Neuronal stem cell (in vitro differentiated cells): Measurements from ENCODE around the gene WNT2.

Experiments
- DNase-seq: peaks from one replicate; pipeline ENCODE4 v3.0.0-alpha.2; 2013; ENCODE audit warnings: low spot score
- H2AFZ ChIP-seq: one replicate; pipeline ENCODE4 v1.6.1; 2013; ENCODE audit warnings: mild to moderate bottlenecking, low read length, inconsistent platforms
- H2AK5ac ChIP-seq: 2 replicates; pipeline ENCODE4 v1.6.1; 2013; ENCODE audit warnings: low read depth, mild to moderate bottlenecking, inconsistent platforms, low read length, moderate library complexity, mixed read lengths
- H2BK120ac ChIP-seq: 2 replicates; pipeline ENCODE4 v1.6.1; 2013; ENCODE audit warnings: low read depth, mild to moderate bottlenecking, inconsistent platforms, low read length, moderate library complexity, mixed read lengths
- H2BK12ac ChIP-seq: one replicate; pipeline ENCODE4 v1.6.1; 2013; ENCODE audit warnings: low read length, inconsistent platforms
- H2BK15ac ChIP-seq: 2 replicates; pipeline ENCODE4 v1.6.1; 2013; ENCODE audit warnings: mild to moderate bottlenecking, low read length, inconsistent platforms, mixed read lengths
- H2BK5ac ChIP-seq: one replicate; pipeline ENCODE4 v1.6.1; 2013; ENCODE audit warnings: inconsistent platforms, mild to moderate bottlenecking, low read length, moderate library complexity
- H3K14ac ChIP-seq: one replicate; pipeline ENCODE4 v1.6.1; 2013; ENCODE audit warnings: low read length, inconsistent platforms
- H3K18ac ChIP-seq: 2 replicates; pipeline ENCODE4 v1.6.1; 2013; ENCODE audit warnings: low read length, inconsistent platforms
- H3K23ac ChIP-seq: 2 replicates; pipeline ENCODE4 v1.6.1; 2013; ENCODE audit warnings: low read depth, mild to moderate bottlenecking, mixed read lengths, low read length, inconsistent platforms; ENCODE audit not compliant: poor library complexity
- H3K27ac ChIP-seq: replicated peaks from 3 replicates; pipeline ENCODE4 v1.5.1; 2013; ENCODE audit warnings: low read length, inconsistent platforms
- H3K27me3 ChIP-seq, 3 experiments: 2 replicates each; pipeline ENCODE4 v1.6.1; 2013; ENCODE audit warnings: low read length in 3 of 3, mild to moderate bottlenecking in 2 of 3, inconsistent platforms in 1 of 3, low read depth in 1 of 3, mixed read lengths in 1 of 3, moderate library complexity in 1 of 3; ENCODE audit not compliant: control insufficient read depth in 3 of 3, insufficient read depth in 3 of 3
- H3K36me3 ChIP-seq, 2 donors: replicated peaks in 1 of 2; 2 replicates each; pipeline ENCODE4 v1.6.1; 2013; ENCODE audit warnings: low read length in 2 of 2; ENCODE audit not compliant: control insufficient read depth in 2 of 2, insufficient read depth in 2 of 2
- H3K4ac ChIP-seq: 2 replicates; pipeline ENCODE4 v1.6.1; 2013; ENCODE audit warnings: inconsistent platforms, mild to moderate bottlenecking, low read length, moderate library complexity
- H3K4me1 ChIP-seq, 2 donors: 1 replicate in 1 of 2; 2 replicates in 1 of 2; pipeline ENCODE4 v1.6.1; 2013; ENCODE audit warnings: low read length in 2 of 2, low read depth in 1 of 2; ENCODE audit not compliant: control insufficient read depth in 2 of 2, insufficient read depth in 1 of 2
- H3K4me2 ChIP-seq: one replicate; pipeline ENCODE4 v1.6.1; 2013; ENCODE audit warnings: mild to moderate bottlenecking, low read length, inconsistent platforms; ENCODE audit not compliant: insufficient read depth, poor library complexity, severe bottlenecking
- H3K4me3 ChIP-seq, 2 donors: 2 replicates each; pipeline ENCODE4 v1.5.1; 2013; ENCODE audit warnings: low read length in 2 of 2, mild to moderate bottlenecking in 2 of 2, inconsistent platforms in 1 of 2, moderate library complexity in 1 of 2
- H3K79me1 ChIP-seq: one replicate; pipeline ENCODE4 v1.6.1; 2013; ENCODE audit warnings: low read depth, mild to moderate bottlenecking, inconsistent platforms, low read length, moderate library complexity
- H3K9ac ChIP-seq: one replicate; pipeline ENCODE4 v1.6.1; 2013; ENCODE audit warnings: mild to moderate bottlenecking, low read depth, low read length, inconsistent platforms; ENCODE audit not compliant: poor library complexity
- H3K9me3 ChIP-seq, 2 donors: replicated peaks in 1 of 2; 2 replicates each; pipeline versions ENCODE3 to v1.6.1; 2013; ENCODE audit warnings: low read length in 2 of 2, mild to moderate bottlenecking in 2 of 2, inconsistent platforms in 1 of 2, low read depth in 1 of 2, mixed read lengths in 1 of 2, moderate library complexity in 1 of 2; ENCODE audit not compliant: control insufficient read depth in 2 of 2, insufficient read depth in 1 of 2
- H4K8ac ChIP-seq: one replicate; pipeline ENCODE4 v1.6.1; 2013; ENCODE audit warnings: low read depth, mild to moderate bottlenecking, inconsistent platforms, low read length, moderate library complexity
- H4K91ac ChIP-seq: one replicate; pipeline ENCODE4 v1.6.1; 2013; ENCODE audit warnings: low read length, low read depth, mild to moderate bottlenecking, inconsistent platforms; ENCODE audit not compliant: poor library complexity
- WGBS, 2 donors: extraction: QIAGEN DNeasy Blood & Tissue Kit; methylation state at CpG; one replicate each; pipeline ENCODE4 v1.1.7; 2013; ENCODE audit warnings: missing lambda C conversion rate in 2 of 2, mixed read lengths in 1 of 2; ENCODE audit not compliant: insufficient read length in 2 of 2, insufficient replicate concordance in 1 of 2; ENCODE audit errors: extremely low coverage in 2 of 2; 5-methylcytosine and 5-hydroxymethylcytosine counted together

The WNT2 gene

GRCh38 chr7:117346161-117346560 is 23.3 kb upstream of the WNT2 start:
- no peak overlapping the region for H3K14ac ChIP-seq
- no peak overlapping the region for H3K23ac ChIP-seq
- no peak for DNase-seq
- no peak overlapping the region for H4K8ac ChIP-seq
- H2AFZ ChIP-seq = no peak overlapping the region
- H3K79me1 ChIP-seq = no peaks in the 10 kb centered on the region
- no peak overlapping the region for H3K18ac ChIP-seq
- H3K4ac ChIP-seq = no peak overlapping the region
- peaks cover 0 to 2% of the 10 kb centered on the region in 2 donors for H3K4me1 ChIP-seq
- no peak overlapping the region for H2AK5ac ChIP-seq
- no peak overlapping the region for H2BK15ac ChIP-seq
- H3K4me3 ChIP-seq = no peak overlapping the region
- no peak overlapping the region for H4K91ac ChIP-seq
- H2BK12ac ChIP-seq = no peak overlapping the region
- no peak overlapping the region for H3K27ac ChIP-seq
- no peak overlapping the region for H3K9ac ChIP-seq
- no peak overlapping the region for H2BK5ac ChIP-seq
- H3K27me3 ChIP-seq = no peaks in the 10 kb centered on the region
- no peak overlapping the region for H2BK120ac ChIP-seq
- H3K9me3 ChIP-seq = no peaks in the 10 kb centered on the region
- no peaks in the 10 kb centered on the region for H3K36me3 ChIP-seq
- H3K4me2 ChIP-seq = no peak overlapping the region

- H4K8ac ChIP-seq = no peak overlapping the region
- no peaks in the 10 kb centered on the region for H3K79me1 ChIP-seq
- no peak overlapping the region for H3K4me3 ChIP-seq
- no peaks in the 10 kb centered on the region for H3K27me3 ChIP-seq
- no peak overlapping the region for H3K4me2 ChIP-seq
- no peak overlapping the region for H2BK12ac ChIP-seq
- H2AK5ac ChIP-seq = no peak overlapping the region
- no CpG with 5 or more reads among the region's 1 CpG for WGBS, 2 donors
- no peak overlapping the region for H2BK5ac ChIP-seq
- no peak overlapping the region for H3K27ac ChIP-seq
- no peak overlapping the region for H3K9ac ChIP-seq
- H3K36me3 ChIP-seq = no peaks in the 10 kb centered on the region
- H2BK120ac ChIP-seq = no peak overlapping the region
- no peak overlapping the region for H3K14ac ChIP-seq
- no peak overlapping the region for H3K23ac ChIP-seq
- H3K4ac ChIP-seq = no peak overlapping the region
- no peaks in the 10 kb centered on the region for H3K9me3 ChIP-seq
- no peak overlapping the region for H4K91ac ChIP-seq
- H3K4me1 ChIP-seq = no peaks in the 10 kb centered on the region
- no peak overlapping the region for H2AFZ ChIP-seq
- H3K18ac ChIP-seq = no peak overlapping the region
- DNase-seq = no peak
- no peak overlapping the region for H2BK15ac ChIP-seq
These were observed 15.2 kb upstream of the WNT2 start for GRCh38 chr7:117338020-117338419.

- H3K23ac ChIP-seq = no peak overlapping the region
- DNase-seq = no peak
- H4K91ac ChIP-seq = no peak overlapping the region
- H3K4me1 ChIP-seq = no peaks in the 10 kb centered on the region
- H3K9me3 ChIP-seq = no peaks in the 10 kb centered on the region
- no peak overlapping the region for H3K14ac ChIP-seq
- H3K4ac ChIP-seq = no peak overlapping the region
- no peak overlapping the region for H2BK12ac ChIP-seq
- H3K4me2 ChIP-seq = no peak overlapping the region
- no peaks in the 10 kb centered on the region for H3K36me3 ChIP-seq
- no peak overlapping the region for H3K9ac ChIP-seq
- no peak overlapping the region for H3K27ac ChIP-seq
- no peak overlapping the region for H2AFZ ChIP-seq
- no peaks in the 10 kb centered on the region for H3K79me1 ChIP-seq
- H3K18ac ChIP-seq = no peak overlapping the region
- H2BK15ac ChIP-seq = no peak overlapping the region
- no peak overlapping the region for H4K8ac ChIP-seq
- no peak overlapping the region for H2AK5ac ChIP-seq
- no peak overlapping the region for H2BK5ac ChIP-seq
- H3K4me3 ChIP-seq = no peak overlapping the region
- no peak overlapping the region for H2BK120ac ChIP-seq
- no peaks in the 10 kb centered on the region for H3K27me3 ChIP-seq
These were observed 10.3 kb upstream of the WNT2 start for GRCh38 chr7:117333168-117333567.

GRCh38 chr7:117332031-117332430 is 9.2 kb upstream of the WNT2 start:
- Histone ChIP-seq H3K9ac (no peak overlapping the region), H2BK15ac (no peak overlapping the region), H3K27me3 (peaks cover 0 to 3% (median 0%) of the 10 kb centered on the region in 3 experiments), H3K4me1 (no peaks in the 10 kb centered on the region), H4K91ac (no peak overlapping the region), H3K18ac (no peak overlapping the region), H3K9me3 (no peaks in the 10 kb centered on the region), H3K4me3 (no peak overlapping the region), H3K4me2 (no peak overlapping the region), H3K23ac (no peak overlapping the region), H2BK120ac (no peak overlapping the region), H2AK5ac (no peak overlapping the region), H3K4ac (no peak overlapping the region), H3K79me1 (no peaks in the 10 kb centered on the region), H4K8ac (no peak overlapping the region), H3K14ac (no peak overlapping the region), H3K27ac (no peak overlapping the region), H2BK12ac (no peak overlapping the region), H2BK5ac (no peak overlapping the region), H3K36me3 (no peaks in the 10 kb centered on the region), H2AFZ (no peak overlapping the region)
- DNase-seq = no peak
